H9 (cell line): Measurements from ENCODE around the gene DOK1. TPM values are rescaled to one million over a fixed set of nuclear protein-coding genes. Genes with fewer than 3 reads are reported as not detected.

Experiments
- DNase-seq: peaks from one replicate; pipeline ENCODE4 v3.0.0-alpha.2; 2017
- H2AFZ ChIP-seq: one replicate; pipeline ENCODE4 v1.6.1; 2013; ENCODE audit warnings: mild to moderate bottlenecking, low read length, control low read depth, moderate library complexity
- H2AK5ac ChIP-seq: 2 replicates; pipeline ENCODE4 v1.6.1; 2013; ENCODE audit warnings: low read length, control low read depth, mixed read lengths; ENCODE audit not compliant: insufficient read length
- H2BK120ac ChIP-seq: one replicate; pipeline ENCODE4 v1.6.1; 2013; ENCODE audit warnings: low read depth, mild to moderate bottlenecking, low read length, control low read depth, inconsistent platforms; ENCODE audit not compliant: poor library complexity, severe bottlenecking
- H2BK12ac ChIP-seq: 2 replicates; pipeline ENCODE4 v1.6.1; 2013; ENCODE audit warnings: low read length, control low read depth, mixed read lengths, low read depth; ENCODE audit not compliant: insufficient read length
- H2BK15ac ChIP-seq: 2 replicates; pipeline ENCODE4 v1.6.1; 2013; ENCODE audit warnings: low read depth, low read length, control low read depth
- H2BK20ac ChIP-seq: one replicate; pipeline ENCODE4 v1.6.1; 2013; ENCODE audit warnings: low read depth, mild to moderate bottlenecking, low read length, control low read depth, inconsistent platforms; ENCODE audit not compliant: poor library complexity, severe bottlenecking
- H2BK5ac ChIP-seq: 2 replicates; pipeline ENCODE4 v1.6.1; 2013; ENCODE audit warnings: low read length, control low read depth, mixed read lengths; ENCODE audit not compliant: insufficient read length
- H3K14ac ChIP-seq: 2 replicates; pipeline ENCODE4 v1.6.1; 2013; ENCODE audit warnings: low read length, control low read depth; ENCODE audit not compliant: insufficient read depth
- H3K18ac ChIP-seq: 2 replicates; pipeline ENCODE4 v1.6.1; 2013; ENCODE audit warnings: low read depth, mild to moderate bottlenecking, mixed read lengths, low read length, control low read depth; ENCODE audit not compliant: insufficient read length
- H3K23ac ChIP-seq: 2 replicates; pipeline ENCODE4 v1.6.1; 2013; ENCODE audit warnings: low read length, control low read depth, mixed read lengths, low read depth; ENCODE audit not compliant: insufficient read length
- H3K23me2 ChIP-seq: 2 replicates; pipeline ENCODE4 v1.6.1; 2013; ENCODE audit warnings: low read depth, mild to moderate bottlenecking, mixed read lengths, low read length, control low read depth; ENCODE audit not compliant: insufficient read length, poor library complexity, severe bottlenecking
- H3K27ac ChIP-seq: 2 replicates; pipeline ENCODE4 v1.5.1; 2013; ENCODE audit warnings: low read length, control low read depth, mixed read lengths, low read depth; ENCODE audit not compliant: insufficient read length
- H3K27me3 ChIP-seq: 2 replicates; pipeline ENCODE4 v1.6.1; 2013; ENCODE audit warnings: low read length, control low read depth, inconsistent platforms; ENCODE audit not compliant: insufficient read depth
- H3K4ac ChIP-seq: 2 replicates; pipeline ENCODE4 v1.6.1; 2013; ENCODE audit warnings: low read depth, mild to moderate bottlenecking, control low read depth, inconsistent platforms, low read length, moderate library complexity
- H3K4me1 ChIP-seq: 2 replicates; pipeline ENCODE4 v1.6.1; 2013; ENCODE audit warnings: low read length, control low read depth, inconsistent platforms; ENCODE audit not compliant: insufficient read depth
- H3K4me2 ChIP-seq: 2 replicates; pipeline ENCODE4 v1.6.1; 2013; ENCODE audit warnings: low read length, control low read depth, mixed read lengths; ENCODE audit not compliant: insufficient read length, insufficient read depth
- H3K56ac ChIP-seq: 2 replicates; pipeline ENCODE4 v1.6.1; 2013; ENCODE audit warnings: low read depth, mild to moderate bottlenecking, mixed read lengths, low read length, control low read depth; ENCODE audit not compliant: insufficient read length
- H3K79me1 ChIP-seq: 2 replicates; pipeline ENCODE4 v1.6.1; 2013; ENCODE audit warnings: low read depth, mild to moderate bottlenecking, moderate library complexity, low read length, control low read depth, inconsistent platforms; ENCODE audit not compliant: insufficient read depth, poor library complexity, severe bottlenecking
- H3K79me2 ChIP-seq: 2 replicates; pipeline ENCODE4 v1.6.1; 2013; ENCODE audit warnings: low read length, control low read depth, inconsistent platforms; ENCODE audit not compliant: insufficient read depth
- H3K9ac ChIP-seq: 2 replicates; pipeline ENCODE4 v1.6.1; 2013; ENCODE audit warnings: low read length, control low read depth, mixed read lengths; ENCODE audit not compliant: insufficient read length; ENCODE audit errors: extremely low read depth
- H3K9me3 ChIP-seq: one replicate; pipeline ENCODE4 v1.6.1; 2013; ENCODE audit warnings: low read depth, low read length, inconsistent platforms; ENCODE audit not compliant: control insufficient read depth
- H3T11ph ChIP-seq: one replicate; pipeline ENCODE4 v1.6.1; 2013; ENCODE audit warnings: mild to moderate bottlenecking, low read length, control low read depth, inconsistent platforms
- H4K20me1 ChIP-seq: one replicate; pipeline ENCODE4 v1.6.1; 2013; ENCODE audit not compliant: control insufficient read depth, insufficient read length, insufficient read depth
- H4K5ac ChIP-seq: 2 replicates; pipeline ENCODE4 v1.6.1; 2013; ENCODE audit warnings: low read depth, mild to moderate bottlenecking, mixed read lengths, low read length, control low read depth; ENCODE audit not compliant: insufficient read length
- H4K8ac ChIP-seq: replicated peaks from 2 replicates; pipeline ENCODE4 v1.6.1; 2013; ENCODE audit warnings: low read length, control low read depth, mixed read lengths, low read depth; ENCODE audit not compliant: insufficient read length
- H4K91ac ChIP-seq: 2 replicates; pipeline ENCODE4 v1.6.1; 2013; ENCODE audit warnings: low read depth, mild to moderate bottlenecking, moderate library complexity, mixed read lengths, low read length, control low read depth; ENCODE audit not compliant: insufficient read length
- H3K27ac Mint-ChIP-seq, 3 experiments: 2 replicates in 2 of 3; 3 replicates in 1 of 3; pipeline ENCODE4 v1.8.0; 2020 to 2021; ENCODE audit warnings: mixed read lengths in 3 of 3, mild to moderate bottlenecking in 1 of 3, moderate library complexity in 1 of 3
- H3K27me3 Mint-ChIP-seq: 2 replicates; pipeline ENCODE4 v1.8.0; 2021; ENCODE audit warnings: low read depth, mild to moderate bottlenecking, moderate library complexity, mixed read lengths
- H3K36me3 Mint-ChIP-seq, 3 experiments: 2 replicates in 2 of 3; 3 replicates in 1 of 3; pipeline ENCODE4 v1.8.0; 2020 to 2021; ENCODE audit warnings: low read depth in 3 of 3, mixed read lengths in 3 of 3; ENCODE audit not compliant: insufficient read depth in 1 of 3
- H3K4me1 Mint-ChIP-seq, 2 experiments: 2 replicates each; pipeline ENCODE4 v1.8.0; 2020; ENCODE audit warnings: mixed read lengths in 2 of 2
- H3K4me3 Mint-ChIP-seq, 2 experiments: 2 replicates in 1 of 2; 3 replicates in 1 of 2; pipeline ENCODE4 v1.8.0; 2020 to 2021; ENCODE audit warnings: mild to moderate bottlenecking in 2 of 2, mixed read lengths in 2 of 2, moderate library complexity in 1 of 2
- H3K9me3 Mint-ChIP-seq, 2 experiments: 2 replicates in 1 of 2; 3 replicates in 1 of 2; pipeline ENCODE4 v1.8.0; 2020; ENCODE audit warnings: mild to moderate bottlenecking in 2 of 2, mixed read lengths in 2 of 2, moderate library complexity in 1 of 2
- WGBS: extraction: QIAGEN DNeasy Blood & Tissue Kit; methylation state at CpG from one replicate; pipeline ENCODE4 v1.1.7; 2013; ENCODE audit warnings: missing lambda C conversion rate, low lambda C conversion rate, mixed read lengths; ENCODE audit not compliant: insufficient read length; ENCODE audit errors: extremely low coverage; 5-methylcytosine and 5-hydroxymethylcytosine counted together
- total RNA-seq: library from RNA; stranded (reverse); gene quantifications from 2 replicates; pipeline ENCODE4 v1.2.1, GENCODE V29; 2021
- TF ChIP-seq, protein P1 (sequence below): fragments of 200-600 bp; sonication (generic); conservative IDR thresholded peaks from 3 replicates; pipeline ENCODE4 v1.8.0; 2021; ENCODE audit warnings: antibody characterized with exemption, mild to moderate bottlenecking

Gene DOK1
- total RNA-seq, 1 experiment from 2014 or later, result 16.0 TPM

DNA sequence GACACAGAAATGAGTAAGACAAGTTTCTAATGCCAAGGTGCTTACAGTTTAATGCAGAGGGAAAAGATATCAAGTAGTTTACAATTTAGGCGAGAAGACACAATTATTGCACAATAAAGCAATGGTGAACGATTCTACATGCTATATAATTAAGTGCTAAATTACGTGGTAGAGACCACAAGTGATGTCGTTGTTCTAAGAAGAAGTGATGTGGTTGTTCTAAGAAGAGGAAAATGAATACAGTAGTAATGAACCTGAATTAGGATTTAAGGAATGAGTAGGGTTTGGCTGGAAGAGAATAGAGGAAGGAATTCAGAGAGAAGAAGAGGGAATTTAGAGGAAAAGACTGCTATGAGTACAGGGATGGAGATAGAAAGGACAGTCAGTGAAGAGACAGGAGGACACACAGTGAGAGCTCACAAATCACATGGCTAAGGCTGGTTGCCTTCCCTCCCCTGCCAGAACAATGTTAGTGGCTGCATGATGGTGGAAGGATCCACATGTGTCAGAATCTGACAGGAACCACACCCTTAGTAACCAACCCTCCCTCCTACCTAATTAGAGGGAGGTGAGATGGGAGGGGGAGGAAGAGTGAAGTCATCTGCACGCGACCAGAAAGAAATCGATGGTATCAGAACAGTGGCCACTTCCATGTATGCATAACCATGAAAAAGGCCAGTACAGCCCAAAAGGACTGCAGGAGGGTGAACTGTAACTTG, 48.9 kb downstream of the DOK1 start:
- H2BK120ac ChIP-seq, result no peak overlapping the region
- no peak overlapping the region for H3K27ac Mint-ChIP-seq
- no peak overlapping the region for H3K23ac ChIP-seq
- no peak overlapping the region for H2BK12ac ChIP-seq
- H2AFZ ChIP-seq, result no peak overlapping the region
- no peak overlapping the region for H3K4me3 Mint-ChIP-seq
- no peak overlapping the region for H4K8ac ChIP-seq
- no CpG with 5 or more reads among the region's 7 CpGs for WGBS
- no peak overlapping the region for H4K91ac ChIP-seq
- H3K4me1 ChIP-seq, result no peaks in the 10 kb centered on the region
- H3K4me1 Mint-ChIP-seq, result no peaks in the 10 kb centered on the region
- H3K27ac ChIP-seq, result no peak overlapping the region
- no peaks in the 10 kb centered on the region for H3K9me3 ChIP-seq
- H3K56ac ChIP-seq, result no peak overlapping the region
- H2BK20ac ChIP-seq, result no peak overlapping the region
- no peak overlapping the region for H3K4me2 ChIP-seq
- no peaks in the 10 kb centered on the region for H3K27me3 ChIP-seq
- no peak for DNase-seq
- H3K9ac ChIP-seq, result no peak overlapping the region
- no peak overlapping the region for H3K14ac ChIP-seq
- no peaks in the 10 kb centered on the region for H3K79me2 ChIP-seq
- H3K23me2 ChIP-seq, result no peaks in the 10 kb centered on the region
- no peak overlapping the region for H3K18ac ChIP-seq
- no peak overlapping the region for H2BK15ac ChIP-seq
- no peaks in the 10 kb centered on the region for H3K79me1 ChIP-seq
- H3K36me3 Mint-ChIP-seq, result no peaks in the 10 kb centered on the region; a peak in 1 of 7 replicates
- TF ChIP-seq, protein P1, sequence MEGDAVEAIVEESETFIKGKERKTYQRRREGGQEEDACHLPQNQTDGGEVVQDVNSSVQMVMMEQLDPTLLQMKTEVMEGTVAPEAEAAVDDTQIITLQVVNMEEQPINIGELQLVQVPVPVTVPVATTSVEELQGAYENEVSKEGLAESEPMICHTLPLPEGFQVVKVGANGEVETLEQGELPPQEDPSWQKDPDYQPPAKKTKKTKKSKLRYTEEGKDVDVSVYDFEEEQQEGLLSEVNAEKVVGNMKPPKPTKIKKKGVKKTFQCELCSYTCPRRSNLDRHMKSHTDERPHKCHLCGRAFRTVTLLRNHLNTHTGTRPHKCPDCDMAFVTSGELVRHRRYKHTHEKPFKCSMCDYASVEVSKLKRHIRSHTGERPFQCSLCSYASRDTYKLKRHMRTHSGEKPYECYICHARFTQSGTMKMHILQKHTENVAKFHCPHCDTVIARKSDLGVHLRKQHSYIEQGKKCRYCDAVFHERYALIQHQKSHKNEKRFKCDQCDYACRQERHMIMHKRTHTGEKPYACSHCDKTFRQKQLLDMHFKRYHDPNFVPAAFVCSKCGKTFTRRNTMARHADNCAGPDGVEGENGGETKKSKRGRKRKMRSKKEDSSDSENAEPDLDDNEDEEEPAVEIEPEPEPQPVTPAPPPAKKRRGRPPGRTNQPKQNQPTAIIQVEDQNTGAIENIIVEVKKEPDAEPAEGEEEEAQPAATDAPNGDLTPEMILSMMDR, result no peak
- H3K9me3 Mint-ChIP-seq, result no peaks in the 10 kb centered on the region
- no peak overlapping the region for H2AK5ac ChIP-seq
- no peak overlapping the region for H3K4ac ChIP-seq
- no peak overlapping the region for H2BK5ac ChIP-seq
- no peaks in the 10 kb centered on the region for H4K20me1 ChIP-seq
- H3K27me3 Mint-ChIP-seq, result peaks cover 6% of the 10 kb centered on the region
- no peak overlapping the region for H4K5ac ChIP-seq
- H3T11ph ChIP-seq, result no peak overlapping the region
